DND-41 (cell line): ENCODE measurements around the gene SLC27A6.

Experiments used
- ATAC-seq: fragments of 200-7000 bp; cut with Tn5 transposase; 3 replicates; pipeline ENCODE4 v1.9.1; 2021; ENCODE audit warnings: low read depth; ENCODE audit not compliant: insufficient read depth
- DNase-seq: peaks from one replicate; pipeline ENCODE4 v3.0.0-alpha.2; 2020
- H2AFZ ChIP-seq: 2 replicates; pipeline ENCODE4 v1.6.0; 2012; ENCODE audit warnings: low read depth, low read length
- H3K27ac ChIP-seq: 2 replicates; pipeline ENCODE4 v1.5.1; 2012; ENCODE audit warnings: low read length, inconsistent platforms
- H3K27me3 ChIP-seq: fragments of 200-600 bp; sonication (generic); 2 replicates; pipeline ENCODE4 v1.6.0; 2012; ENCODE audit warnings: low read length, mild to moderate bottlenecking, inconsistent platforms; ENCODE audit not compliant: insufficient read depth, poor library complexity
- H3K36me3 ChIP-seq: 2 replicates; pipeline ENCODE4 v1.5.1; 2012; ENCODE audit warnings: low read length, inconsistent platforms; ENCODE audit not compliant: insufficient read depth
- H3K4me1 ChIP-seq: 2 replicates; pipeline ENCODE4 v1.5.1; 2012; ENCODE audit warnings: mild to moderate bottlenecking, low read length; ENCODE audit not compliant: insufficient read depth
- H3K4me2 ChIP-seq: 2 replicates; pipeline ENCODE4 v1.6.0; 2012; ENCODE audit warnings: mild to moderate bottlenecking, moderate library complexity, low read length, inconsistent platforms; ENCODE audit not compliant: insufficient read depth
- H3K4me3 ChIP-seq, 2 experiments: fragments of 200-600 bp in 1 of 2; shearing (Covaris generic) in 1 of 2; 2 replicates each; pipeline ENCODE4 v1.5.1; 2012 to 2016; ENCODE audit warnings: inconsistent platforms in 2 of 2, low read length in 2 of 2, mild to moderate bottlenecking in 2 of 2, low read depth in 1 of 2, moderate library complexity in 1 of 2
- H3K79me2 ChIP-seq: 2 replicates; pipeline ENCODE4 v1.6.0; 2012; ENCODE audit warnings: low read length, inconsistent platforms; ENCODE audit not compliant: insufficient read depth
- H3K9ac ChIP-seq: 2 replicates; pipeline ENCODE4 v1.6.0; 2012; ENCODE audit warnings: low read depth, mild to moderate bottlenecking, inconsistent platforms, low read length, moderate library complexity
- H3K9me3 ChIP-seq: 2 replicates; pipeline ENCODE4 v1.5.1; 2012; ENCODE audit warnings: low read length, moderate library complexity, mild to moderate bottlenecking, inconsistent platforms; ENCODE audit not compliant: insufficient read depth, severe bottlenecking
- H4K20me1 ChIP-seq: 2 replicates; pipeline ENCODE4 v1.6.0; 2012; ENCODE audit warnings: low read length; ENCODE audit not compliant: insufficient read depth
- EZH2 ChIP-seq: IDR thresholded peaks from 3 replicates; pipeline ENCODE4 v1.6.1; 2012; ENCODE audit warnings: borderline replicate concordance, low read depth, mild to moderate bottlenecking, moderate library complexity, low read length, inconsistent platforms; ENCODE audit not compliant: severe bottlenecking
- TF ChIP-seq, protein P1 (sequence below): IDR thresholded peaks from 2 replicates; pipeline ENCODE4 v1.5.1; 2012; ENCODE audit warnings: borderline replicate concordance, low read length, moderate library complexity, mild to moderate bottlenecking; ENCODE audit not compliant: poor library complexity, severe bottlenecking; ENCODE audit errors: extremely low read depth

Gene SLC27A6

GRCh38 chr5:129079496-129079895 is 114.2 kb downstream of the SLC27A6 start:
- no peak for ATAC-seq

GRCh38 chr5:129080766-129081165 is 115.5 kb downstream of the SLC27A6 start:
- Histone ChIP-seq H3K4me3 (no peak overlapping the region), H3K9me3 (no peaks in the 10 kb centered on the region), H2AFZ (no peak overlapping the region), H3K36me3 (no peaks in the 10 kb centered on the region), H3K4me2 (no peak overlapping the region), H3K27ac (no peak overlapping the region), H3K79me2 (no peaks in the 10 kb centered on the region), H3K27me3 (no peaks in the 10 kb centered on the region), H3K4me1 (no peaks in the 10 kb centered on the region), H3K9ac (no peak overlapping the region), H4K20me1 (no peaks in the 10 kb centered on the region)
- no peak for TF ChIP-seq EZH2
- TF ChIP-seq, protein P1, sequence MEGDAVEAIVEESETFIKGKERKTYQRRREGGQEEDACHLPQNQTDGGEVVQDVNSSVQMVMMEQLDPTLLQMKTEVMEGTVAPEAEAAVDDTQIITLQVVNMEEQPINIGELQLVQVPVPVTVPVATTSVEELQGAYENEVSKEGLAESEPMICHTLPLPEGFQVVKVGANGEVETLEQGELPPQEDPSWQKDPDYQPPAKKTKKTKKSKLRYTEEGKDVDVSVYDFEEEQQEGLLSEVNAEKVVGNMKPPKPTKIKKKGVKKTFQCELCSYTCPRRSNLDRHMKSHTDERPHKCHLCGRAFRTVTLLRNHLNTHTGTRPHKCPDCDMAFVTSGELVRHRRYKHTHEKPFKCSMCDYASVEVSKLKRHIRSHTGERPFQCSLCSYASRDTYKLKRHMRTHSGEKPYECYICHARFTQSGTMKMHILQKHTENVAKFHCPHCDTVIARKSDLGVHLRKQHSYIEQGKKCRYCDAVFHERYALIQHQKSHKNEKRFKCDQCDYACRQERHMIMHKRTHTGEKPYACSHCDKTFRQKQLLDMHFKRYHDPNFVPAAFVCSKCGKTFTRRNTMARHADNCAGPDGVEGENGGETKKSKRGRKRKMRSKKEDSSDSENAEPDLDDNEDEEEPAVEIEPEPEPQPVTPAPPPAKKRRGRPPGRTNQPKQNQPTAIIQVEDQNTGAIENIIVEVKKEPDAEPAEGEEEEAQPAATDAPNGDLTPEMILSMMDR = no peak
- DNase-seq = no peak
- ATAC-seq = no peak

More at GRCh38 chr5:129079496-129079895, 114.2 kb downstream of the SLC27A6 start:
- Histone ChIP-seq H3K27me3 (no peaks in the 10 kb centered on the region), H3K4me1 (no peaks in the 10 kb centered on the region), H3K4me3 (no peak overlapping the region), H3K9me3 (no peaks in the 10 kb centered on the region), H4K20me1 (no peaks in the 10 kb centered on the region), H3K36me3 (no peaks in the 10 kb centered on the region), H3K79me2 (no peaks in the 10 kb centered on the region), H3K9ac (no peak overlapping the region), H3K27ac (no peak overlapping the region), H3K4me2 (no peak overlapping the region), H2AFZ (no peak overlapping the region)
- TF ChIP-seq, protein P1 = no peak
- TF ChIP-seq EZH2 = no peak
- DNase-seq = no peak

DNA sequence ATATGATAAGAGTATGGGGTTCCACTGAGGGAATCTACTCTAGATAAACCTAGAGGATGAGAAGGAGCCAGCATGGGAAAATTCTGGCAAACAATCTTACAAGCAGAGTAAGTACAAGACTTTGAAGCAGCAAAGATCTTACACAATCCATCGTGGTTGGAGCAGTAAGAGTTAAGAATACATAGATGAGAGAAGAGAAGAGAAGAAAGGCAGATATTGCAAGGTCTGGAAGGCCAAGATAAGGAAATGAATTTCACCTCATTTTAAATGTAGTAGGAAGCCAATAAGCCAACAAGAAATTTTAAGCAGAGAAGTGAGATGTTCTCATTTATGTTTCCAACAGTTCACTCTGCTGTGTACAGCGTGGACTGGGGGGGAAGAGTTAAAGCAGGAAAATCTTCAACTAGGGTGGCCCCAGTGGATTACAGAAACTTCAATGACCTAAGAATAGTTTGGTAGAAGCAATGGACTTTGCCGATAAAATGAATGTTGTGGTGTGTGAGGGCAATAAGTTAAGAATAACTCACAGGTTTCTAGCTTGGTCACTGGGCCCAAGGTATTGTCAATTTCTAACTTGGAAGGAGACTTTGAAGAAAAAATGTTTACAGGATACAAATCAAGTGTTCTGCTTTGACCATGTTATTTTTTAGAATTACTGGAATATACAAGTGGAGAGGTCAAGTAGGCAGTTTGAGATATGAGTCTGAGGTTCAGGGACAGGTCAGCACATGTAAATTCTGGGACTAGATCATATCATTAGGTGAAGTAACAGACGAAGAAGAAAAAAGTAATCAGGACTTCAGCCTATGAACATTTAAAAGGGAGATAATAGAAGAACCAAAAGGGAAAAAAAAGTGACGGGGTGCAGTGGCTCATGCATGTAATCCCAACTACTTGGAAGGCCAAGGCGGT is 117.2 kb downstream of the SLC27A6 start:
- H3K4me3 ChIP-seq = no peak overlapping the region
- DNase-seq (no peak), ATAC-seq (no peak)
- no peaks in the 10 kb centered on the region for H4K20me1 ChIP-seq
- no peak overlapping the region for H2AFZ ChIP-seq
- no peaks in the 10 kb centered on the region for H3K4me1 ChIP-seq
- TF ChIP-seq, protein P1 = no peak
- no peak for TF ChIP-seq EZH2
- H3K36me3 ChIP-seq = no peaks in the 10 kb centered on the region
- H3K4me2 ChIP-seq = no peak overlapping the region
- no peak overlapping the region for H3K9ac ChIP-seq
- H3K9me3 ChIP-seq = no peaks in the 10 kb centered on the region
- H3K27me3 ChIP-seq = no peaks in the 10 kb centered on the region
- H3K79me2 ChIP-seq = no peaks in the 10 kb centered on the region
- H3K27ac ChIP-seq = no peak overlapping the region
